ENCODE data around the gene SH3GLB2. TPM values are rescaled to one million over a fixed set of nuclear protein-coding genes. Genes with fewer than 3 reads are reported as not detected.
A peak's percentile ranks its signal among the peaks of the same experiment; 100 is the strongest.

Gene SH3GLB2
- total RNA-seq, 4 donors from 2014 or later: 33.6 to 55.1 (median 44.1) TPM

GRCh38 chr9:128998462-128998861 is 29.7 kb downstream of the SH3GLB2 start:
- peaks cover 0 to 95% of the 10 kb centered on the region in 2 donors for H3K36me3 ChIP-seq
- no peak overlapping the region for H3K4me3 ChIP-seq
- no peak for TF ChIP-seq POLR2A (IDR thresholded peaks at IDR 0.05)
- TF ChIP-seq CTCF (IDR thresholded peaks at IDR 0.05 in 4 of 5, conservative IDR thresholded peaks at IDR 0.05 in 1 of 5): no peak
- ATAC-seq (no peak), DNase-seq (no peak)
- in situ Hi-C loops (cut with MboI; ENCODE audit: low sequenced_read_pairs in 4 of 4) (no loop called here), intact Hi-C loops (cut with DNase I; ENCODE audit: low total_unique reads) (no loop called here)
- H3K4me1 ChIP-seq: no peaks in the 10 kb centered on the region
- no peak overlapping the region for H3K27ac ChIP-seq
- H3K9me3 ChIP-seq: no peaks in the 10 kb centered on the region
- H3K27me3 ChIP-seq: no peaks in the 10 kb centered on the region

- no peak overlapping the region for H3K4me3 ChIP-seq
- H3K4me1 ChIP-seq: no peaks in the 10 kb centered on the region
- H3K36me3 ChIP-seq: peaks cover 0 to 93% of the 10 kb centered on the region in 2 donors
- in situ Hi-C loops (cut with MboI; ENCODE audit: low sequenced_read_pairs in 4 of 4): no loop called here
- no peaks in the 10 kb centered on the region for H3K27me3 ChIP-seq
- DNase-seq (no peak), ATAC-seq (no peak)
- intact Hi-C loops (cut with DNase I; ENCODE audit: low total_unique reads): no loop called here
- TF ChIP-seq CTCF (IDR thresholded peaks at IDR 0.05 in 4 of 5, conservative IDR thresholded peaks at IDR 0.05 in 1 of 5): no peak
- TF ChIP-seq POLR2A (IDR thresholded peaks at IDR 0.05): no peak
- no peaks in the 10 kb centered on the region for H3K9me3 ChIP-seq
- peak overlapping the region in 1 of 4 donors; percentile 5 for H3K27ac ChIP-seq
Measured at GRCh38 chr9:128995791-128996190, 32.3 kb downstream of the SH3GLB2 start.

GRCh38 chr9:128992995-128993394 is 35.1 kb downstream of the SH3GLB2 start:
- peaks cover 0 to 85% of the 10 kb centered on the region in 2 donors for H3K36me3 ChIP-seq
- intact Hi-C loops (cut with DNase I; ENCODE audit: low total_unique reads): no loop called here
- DNase-seq (no peak), ATAC-seq (no peak)
- no peak overlapping the region for H3K4me3 ChIP-seq
- in situ Hi-C loops (cut with MboI; ENCODE audit: low sequenced_read_pairs in 4 of 4): no loop called here
- H3K27me3 ChIP-seq: no peaks in the 10 kb centered on the region
- no peaks in the 10 kb centered on the region for H3K9me3 ChIP-seq
- peaks cover 2 to 4% of the 10 kb centered on the region in 2 donors for H3K4me1 ChIP-seq
- no peak for TF ChIP-seq POLR2A (IDR thresholded peaks at IDR 0.05)
- TF ChIP-seq CTCF (IDR thresholded peaks at IDR 0.05 in 4 of 5, conservative IDR thresholded peaks at IDR 0.05 in 1 of 5): peak in 1 of 5 experiments; percentile 24
- H3K27ac ChIP-seq: no peak overlapping the region

- TF ChIP-seq POLR2A (IDR thresholded peaks at IDR 0.05): no peak
- TF ChIP-seq CTCF (IDR thresholded peaks at IDR 0.05 in 4 of 5, conservative IDR thresholded peaks at IDR 0.05 in 1 of 5): no peak
- intact Hi-C loops (cut with DNase I; ENCODE audit: low total_unique reads): no loop called here
- H3K9me3 ChIP-seq: no peaks in the 10 kb centered on the region
- no peaks in the 10 kb centered on the region for H3K27me3 ChIP-seq
- ATAC-seq: peak; percentile 94 to 95
- no peak overlapping the region for H3K4me3 ChIP-seq
- peak; percentile 38 to 79 for DNase-seq
- peak overlapping the region; percentile 27 to 73 (median 58) for H3K27ac ChIP-seq
- H3K36me3 ChIP-seq: peaks cover 0 to 75% of the 10 kb centered on the region in 2 donors
- in situ Hi-C loops (cut with MboI; ENCODE audit: low sequenced_read_pairs in 4 of 4): no loop called here
- peaks cover 12 to 14% of the 10 kb centered on the region in 2 donors for H3K4me1 ChIP-seq
Measured at GRCh38 chr9:128987805-128988204, 40.3 kb downstream of the SH3GLB2 start.

DNA sequence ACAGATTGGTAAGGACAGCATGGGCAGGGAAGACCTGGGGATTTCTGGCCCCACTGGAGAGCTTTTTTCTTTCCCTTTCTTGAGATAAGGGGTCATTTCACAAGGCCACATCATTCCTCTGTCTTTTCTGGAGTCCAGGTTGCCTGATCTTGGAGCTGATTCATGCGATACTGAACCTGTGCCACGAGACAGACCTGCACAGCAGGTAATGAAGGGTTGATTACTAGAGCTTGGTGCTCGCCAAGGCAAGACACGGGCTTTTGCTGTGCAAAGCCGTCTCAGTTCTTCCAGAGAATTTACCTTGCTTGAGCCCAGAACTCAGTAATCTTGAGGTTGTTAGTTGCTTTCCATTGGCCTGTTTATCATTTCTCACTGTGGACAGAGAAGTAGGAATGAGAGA is 41.5 kb downstream of the SH3GLB2 start:
- Histone ChIP-seq H3K27ac (no peak overlapping the region), H3K4me3 (no peak overlapping the region), H3K4me1 (peaks cover 12 to 14% of the 10 kb centered on the region in 2 donors), H3K9me3 (no peaks in the 10 kb centered on the region), H3K27me3 (no peaks in the 10 kb centered on the region), H3K36me3 (peaks cover 0 to 77% of the 10 kb centered on the region in 2 donors)
- in situ Hi-C loops (cut with MboI; ENCODE audit: low sequenced_read_pairs in 4 of 4): no loop called here
- DNase-seq: no peak
- TF ChIP-seq POLR2A (IDR thresholded peaks at IDR 0.05): no peak
- no peak for TF ChIP-seq CTCF (IDR thresholded peaks at IDR 0.05 in 4 of 5, conservative IDR thresholded peaks at IDR 0.05 in 1 of 5)
- intact Hi-C loops (cut with DNase I; ENCODE audit: low total_unique reads): no loop called here
- no peak for ATAC-seq
